GM10847 (cell line): ENCODE results near the gene OR1J2.

Experiments used
- POLR2A ChIP-seq: IDR thresholded peaks from 2 replicates; pipeline ENCODE4 v1.6.1; 2011; ENCODE audit not compliant: insufficient read length; ENCODE audit errors: extremely low read depth

Gene OR1J2

GRCh38 chr9:122536134-122536533, 25.5 kb downstream of the OR1J2 start:
- TF ChIP-seq POLR2A, result no peak

- TF ChIP-seq POLR2A, result no peak
Measured at GRCh38 chr9:122538757-122539156, 28.2 kb downstream of the OR1J2 start.

- no peak for TF ChIP-seq POLR2A
Measured at GRCh38 chr9:122546196-122546595, 35.6 kb downstream of the OR1J2 start.

- no peak for TF ChIP-seq POLR2A
Measured at GRCh38 chr9:122551371-122551770, 40.8 kb downstream of the OR1J2 start.

GRCh38 chr9:122552812-122553211, 42.2 kb downstream of the OR1J2 start, which contains the start of gene OR1N2:
Gene OR1N2, plus strand, starts transcription at chr9:122553112. Its CDS starts 100 bp downstream, at chr9:122553212.
- no peak for TF ChIP-seq POLR2A
